NCI-H2196 (cell line): ENCODE measurements around the gene SEMA4C.
A peak's percentile ranks its signal among the peaks of the same experiment; 100 is the strongest.

ENCODE experiments used
- DNase-seq: peaks from one replicate; lab custom pipeline; 2025; ENCODE audit not compliant: unreplicated experiment; lab: John Stamatoyannopoulos, UW

The SEMA4C gene

GRCh38 chr2:96846825-96847224, 23.1 kb downstream of the SEMA4C start:
- no peak for DNase-seq

- no peak for DNase-seq
Observed at GRCh38 chr2:96844405-96844808, 25.5 kb downstream of the SEMA4C start.

GRCh38 chr2:96843538-96844268, 26.2 kb downstream of the SEMA4C start, which contains the start of gene ANKRD23:
ANKRD23 (minus strand) TSS chr2:96844021; CDS start chr2:96843992, 29 bp downstream.
- no peak for DNase-seq

GRCh38 chr2:96842600-96842999, 27.3 kb downstream of the SEMA4C start:
- no peak for DNase-seq

- DNase-seq, result no peak
Observed at GRCh38 chr2:96841701-96842495, 28.0 kb downstream of the SEMA4C start.

GRCh38 chr2:96839875-96840850, 29.7 kb downstream of the SEMA4C start:
- peak; percentile 21 for DNase-seq

- peak; percentile 72 for DNase-seq
Observed at GRCh38 chr2:96839293-96839874, 30.5 kb downstream of the SEMA4C start.

GRCh38 chr2:96838345-96839292, 31.3 kb downstream of the SEMA4C start:
- DNase-seq, result no peak

GRCh38 chr2:96837575-96837974, 32.3 kb downstream of the SEMA4C start:
- DNase-seq, result no peak

DNA sequence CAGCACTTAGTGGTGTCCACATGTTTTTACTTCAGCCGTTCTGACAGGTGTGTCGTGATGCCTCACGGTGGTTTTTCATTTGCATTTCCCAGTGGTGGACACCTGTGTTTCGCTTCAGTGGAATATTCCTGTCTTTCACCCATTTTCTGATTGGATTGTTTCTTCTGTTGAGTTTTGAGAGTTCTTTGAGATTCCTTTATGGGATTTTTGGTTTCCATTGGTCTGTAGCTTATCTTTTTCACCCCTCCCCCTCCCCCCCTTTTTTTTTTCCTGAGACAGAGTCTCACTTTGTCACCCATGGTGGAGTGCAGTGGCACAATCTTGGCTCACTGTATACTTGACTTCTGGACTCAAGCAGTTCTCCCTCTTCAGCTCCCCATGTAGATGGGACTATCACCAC, 34.0 kb downstream of the SEMA4C start:
- no peak for DNase-seq

DNA sequence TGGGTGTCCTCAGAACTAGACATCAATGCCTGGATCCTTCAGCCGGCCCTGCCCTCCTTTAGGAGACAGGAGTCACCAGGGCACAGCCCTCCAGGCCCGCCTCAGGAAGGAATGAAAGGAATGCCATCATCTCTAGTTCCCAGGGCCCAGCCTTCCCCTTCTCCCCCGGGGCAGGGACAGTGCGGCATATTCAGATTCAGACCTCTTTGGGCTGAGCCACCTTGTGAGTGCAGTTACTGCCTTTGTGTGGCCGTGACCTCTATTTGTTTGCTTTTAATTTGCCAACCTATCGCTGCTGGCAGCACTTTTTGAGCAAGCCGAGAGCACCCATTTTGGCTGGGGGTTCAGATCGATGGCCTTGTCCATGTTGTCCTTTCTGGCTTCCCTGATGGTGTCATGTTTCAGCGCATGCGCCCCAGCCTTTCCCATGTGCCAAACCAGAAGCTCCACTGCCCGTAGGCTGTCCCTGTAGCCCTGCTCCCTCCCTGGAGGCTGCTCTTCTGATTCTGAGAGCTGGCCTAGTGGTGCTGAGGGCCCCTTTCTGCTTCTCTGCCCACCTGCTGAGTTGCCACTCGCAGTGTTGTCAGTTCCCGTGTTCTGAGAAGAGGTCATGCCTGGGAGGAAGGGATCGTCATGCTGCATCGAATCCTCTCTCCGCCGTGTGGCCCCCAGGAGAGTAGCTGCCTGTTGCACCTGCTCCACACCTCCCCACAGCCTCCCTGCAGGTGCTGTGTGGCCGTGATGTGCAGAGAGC, 36.9 kb downstream of the SEMA4C start:
- DNase-seq, result peak; percentile 89

DNA sequence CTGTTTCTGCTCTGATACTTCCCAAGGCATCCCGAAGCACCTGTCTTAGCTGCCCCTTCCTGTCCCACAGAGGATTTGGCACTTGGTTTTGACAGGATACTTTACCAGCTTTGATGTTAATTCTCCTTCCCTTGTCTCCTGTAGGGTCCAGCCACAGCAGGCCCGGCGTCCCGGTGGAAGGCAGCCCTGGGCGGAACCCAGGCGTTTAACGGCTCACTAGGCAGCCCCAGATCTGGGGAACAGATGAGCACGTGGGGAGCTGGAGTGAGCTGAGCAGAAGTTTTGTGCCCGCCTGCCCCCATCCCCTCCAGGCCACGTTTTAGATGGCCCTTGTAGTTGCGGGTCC, 37.5 kb downstream of the SEMA4C start:
- DNase-seq, result no peak

DNA sequence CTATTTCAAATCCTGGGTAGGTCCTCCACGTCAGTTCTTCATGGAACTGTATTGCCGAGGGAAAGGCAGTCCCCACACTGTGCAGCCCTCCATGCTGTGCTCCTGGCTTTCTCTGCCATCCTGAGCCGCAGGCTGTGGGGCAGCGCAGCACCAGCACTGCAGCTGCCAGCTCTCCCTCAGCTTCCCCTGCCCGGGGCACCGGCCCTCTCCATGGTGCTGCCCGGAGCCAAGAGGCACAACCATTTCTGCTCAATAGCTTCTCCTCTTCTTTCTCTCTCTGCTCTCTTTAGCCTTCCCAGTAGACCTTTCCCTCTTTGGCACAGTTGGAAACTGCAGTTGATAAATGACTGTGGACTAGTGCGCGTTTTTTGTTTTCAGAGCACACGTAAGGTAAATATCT, 38.2 kb downstream of the SEMA4C start:
- no peak for DNase-seq

DNA sequence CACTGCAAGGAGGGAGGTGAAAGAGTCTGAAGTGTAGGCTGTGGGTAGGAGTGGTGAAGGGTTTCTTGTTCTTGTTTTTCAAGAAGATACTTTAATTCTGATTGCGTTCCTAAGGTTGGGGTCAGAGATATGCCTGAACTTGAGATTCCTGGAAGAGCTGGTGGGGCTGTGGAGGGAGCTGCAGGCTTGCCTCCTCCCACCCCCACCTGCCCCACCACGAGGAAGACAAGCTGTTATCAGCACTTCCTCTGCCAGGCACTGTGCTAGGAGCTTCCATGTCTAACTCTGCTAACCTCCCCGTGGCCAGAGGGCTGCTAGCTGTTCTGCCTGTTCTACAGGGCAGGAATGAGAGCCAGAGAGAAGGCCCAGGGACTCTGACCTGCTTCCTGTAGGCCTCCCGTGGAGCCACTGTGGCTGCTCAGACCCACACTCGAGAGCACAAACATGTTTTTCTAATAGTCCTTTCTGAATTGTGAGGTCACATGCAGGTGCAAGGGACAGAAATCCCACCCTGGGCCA, 39.8 kb downstream of the SEMA4C start:
- DNase-seq, result no peak

DNA sequence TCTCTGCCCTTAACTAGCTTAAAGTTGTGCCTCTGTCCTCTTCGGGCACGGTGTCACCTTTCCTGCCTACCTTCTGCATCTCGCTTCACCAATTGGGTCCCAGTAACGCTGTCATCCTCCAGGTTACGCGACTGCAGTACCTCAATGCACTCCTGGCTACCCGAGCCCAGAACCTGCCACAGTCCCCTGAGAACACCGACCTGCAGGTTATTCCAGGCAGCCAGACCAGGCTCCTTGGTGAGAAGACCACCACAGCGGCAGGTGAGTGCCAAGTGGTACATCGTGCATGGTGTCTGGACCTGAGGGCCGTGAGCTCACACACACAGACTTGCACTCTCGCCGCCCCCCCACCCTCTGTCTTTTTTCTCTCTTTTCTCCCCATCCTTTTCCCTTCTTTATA, 41.0 kb downstream of the SEMA4C start:
- no peak for DNase-seq

GRCh38 chr2:96828436-96828835, 41.4 kb downstream of the SEMA4C start:
- DNase-seq, result no peak

DNA sequence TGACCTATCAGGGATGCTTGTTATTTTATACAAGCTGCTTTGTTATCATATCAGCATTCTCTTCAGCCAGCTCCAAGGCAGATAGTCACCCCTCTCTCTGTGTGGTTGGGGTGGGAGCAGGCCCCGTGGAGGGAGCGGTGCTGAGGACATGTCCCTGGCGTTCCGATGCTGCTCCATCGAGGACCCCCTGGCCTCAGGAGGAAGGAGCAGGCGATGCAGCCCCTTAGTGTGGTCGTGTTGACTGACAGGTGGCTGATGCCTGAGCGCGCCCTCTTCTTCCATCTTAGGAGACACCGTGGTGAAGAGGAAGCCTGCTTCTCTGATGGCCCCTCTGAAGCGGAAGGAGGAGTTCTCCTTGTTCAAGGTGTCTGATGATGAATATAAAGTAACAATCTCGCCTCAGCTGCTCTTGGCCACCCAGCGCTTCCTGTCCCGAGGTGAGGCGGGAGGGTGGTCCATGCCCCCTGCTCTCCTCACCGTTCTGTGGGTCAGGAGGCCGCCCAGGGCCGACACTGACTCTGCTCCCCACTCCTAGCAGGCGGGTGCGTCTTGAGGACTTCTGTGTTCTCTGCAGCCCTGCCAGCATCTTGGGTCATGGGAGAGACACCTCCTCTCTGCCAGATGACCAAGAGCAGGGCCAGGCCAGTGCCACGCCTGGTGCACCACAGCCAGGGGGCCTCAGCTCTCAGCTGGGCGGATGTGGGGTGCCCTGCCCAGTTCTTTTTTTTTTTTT, 43.2 kb downstream of the SEMA4C start:
- DNase-seq, result no peak

GRCh38 chr2:96825057-96825456, 44.8 kb downstream of the SEMA4C start:
- no peak for DNase-seq
